ENCODE data around the gene TNS4. TPM values are rescaled to one million over a fixed set of nuclear protein-coding genes. Genes with fewer than 3 reads are reported as not detected.
A peak's percentile ranks its signal among the peaks of the same experiment; 100 is the strongest.

The TNS4 gene
- total and polyA plus RNA-seq, 2 of the 4 experiments (the other 2 are of a cell fraction), result not detected

DNA sequence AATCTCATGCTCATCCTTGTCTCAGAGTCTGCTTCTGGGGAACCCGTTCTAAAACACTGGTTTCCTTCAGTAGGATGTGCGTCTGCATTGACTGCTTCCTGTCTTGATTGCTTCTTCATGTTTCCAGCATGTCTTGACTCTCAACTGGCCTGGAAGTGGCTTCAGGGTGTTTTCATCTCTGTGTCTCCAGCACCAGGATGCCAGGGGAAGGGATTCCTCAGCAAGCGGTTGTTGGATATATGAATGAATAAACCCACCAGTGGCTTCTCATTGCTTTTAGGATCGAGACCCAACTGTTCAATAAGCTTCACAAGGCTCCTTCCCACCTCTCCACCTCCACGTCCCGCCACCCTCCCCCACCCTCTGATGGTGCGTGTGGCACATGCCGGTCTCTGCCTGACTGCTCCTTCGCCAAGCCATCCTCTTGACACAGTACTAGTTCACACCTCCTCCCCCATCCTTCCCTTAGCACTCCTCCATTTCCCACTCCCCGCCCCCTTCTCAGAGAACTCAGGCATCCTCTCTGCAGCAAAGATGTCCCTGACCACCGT, 14.1 kb upstream of the TNS4 start:
- POLR2A ChIA-PET (ENCODE audit: unreplicated experiment), result no interaction called here
- no TSS peak for BruUV-seq (replicated peaks)

More for the DNA sequence above, 14.1 kb upstream of the TNS4 start:
- no peak overlapping the region for H2AK9ac ChIP-seq (replicated peaks; ENCODE audit: low read depth, low read length, poor library complexity)
- DNase-seq (no peak), ATAC-seq (ENCODE audit: low read depth) (no peak)
- no peaks in the 10 kb centered on the region for H4K20me1 ChIP-seq (ENCODE audit: insufficient read depth, low read length)
- intact Hi-C loops (cut with micrococcal nuclease), result no loop called here
- no peaks in the 10 kb centered on the region for H3K36me3 ChIP-seq (ENCODE audit: control insufficient read depth, insufficient read depth, low read length)
- peak overlapping the region; percentile 47; the same call in 1 of the 2 replicates for H3K4ac ChIP-seq (ENCODE audit: low read depth, low read length)
- no peak overlapping the region for H3K23ac ChIP-seq (ENCODE audit: low read depth, low read length)
- CTCF ChIA-PET, result interaction anchor here (0.6 to 1.2 kb wide), 2 partner anchors 16 to 91 kb away, joined by 3 read pairs; no protein-coding TSS in a partner anchor
- H3K18ac ChIP-seq (ENCODE audit: low read depth, low read length), result no peak overlapping the region
- in situ Hi-C loops (cut with MboI; ENCODE audit: low sequenced_read_pairs), result no loop called here
- H3K79me1 ChIP-seq (ENCODE audit: low read depth in 1 of 2, low read length in 2 of 2), result peaks cover 2 to 7% of the 10 kb centered on the region in 2 experiments; a peak in 2 of 4 replicates
- peak overlapping the region; percentile 77 for H2AK5ac ChIP-seq (ENCODE audit: low read depth, low read length)
- H3K27ac ChIP-seq (ENCODE audit: insufficient read depth, low read length), result no peak overlapping the region
- H4K8ac ChIP-seq (ENCODE audit: low read depth in 2 of 2, low read length in 2 of 2), result no peak overlapping the region
- H4K91ac ChIP-seq (ENCODE audit: insufficient read depth, low read depth, low read length), result peak overlapping the region; percentile 32; the same call in 1 of the 2 replicates
- 0 out of 2 replicates have a peak overlapping the region, but pooled peaks have one; percentile 14 for H3K14ac ChIP-seq (replicated peaks; ENCODE audit: low read depth, low read length)
- no peak overlapping the region for H3K4me3 ChIP-seq (ENCODE audit: insufficient read depth, low read depth, low read length)
- TF ChIP-seq BHLHE40 (IDR thresholded peaks at IDR 0.05; ENCODE audit: low read depth, low read length) (no peak), RCOR1 (IDR thresholded peaks at IDR 0.05; ENCODE audit: insufficient replicate concordance, low read length) (no peak), MAFK (IDR thresholded peaks at IDR 0.05; ENCODE audit: low read depth, low read length) (no peak), CTCF (conservative IDR thresholded peaks at IDR 0.05; ENCODE audit: low read depth, low read length) (no peak), POLR2A (IDR thresholded peaks at IDR 0.05; ENCODE audit: low read depth, low read length) (no peak), MAZ (IDR thresholded peaks at IDR 0.05; ENCODE audit: borderline replicate concordance, low read depth, low read length) (no peak), CEBPB (IDR thresholded peaks at IDR 0.05; ENCODE audit: low read depth, low read length) (no peak), FOS (IDR thresholded peaks at IDR 0.05; ENCODE audit: low read depth, low read length) (no peak), MXI1 (IDR thresholded peaks at IDR 0.05; ENCODE audit: borderline replicate concordance, low read depth, low read length) (no peak), CHD1 (IDR thresholded peaks at IDR 0.05; ENCODE audit: low read depth, low read length) (no peak)
- TF ChIP-seq, protein P1, sequence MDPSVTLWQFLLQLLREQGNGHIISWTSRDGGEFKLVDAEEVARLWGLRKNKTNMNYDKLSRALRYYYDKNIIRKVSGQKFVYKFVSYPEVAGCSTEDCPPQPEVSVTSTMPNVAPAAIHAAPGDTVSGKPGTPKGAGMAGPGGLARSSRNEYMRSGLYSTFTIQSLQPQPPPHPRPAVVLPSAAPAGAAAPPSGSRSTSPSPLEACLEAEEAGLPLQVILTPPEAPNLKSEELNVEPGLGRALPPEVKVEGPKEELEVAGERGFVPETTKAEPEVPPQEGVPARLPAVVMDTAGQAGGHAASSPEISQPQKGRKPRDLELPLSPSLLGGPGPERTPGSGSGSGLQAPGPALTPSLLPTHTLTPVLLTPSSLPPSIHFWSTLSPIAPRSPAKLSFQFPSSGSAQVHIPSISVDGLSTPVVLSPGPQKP (IDR thresholded peaks at IDR 0.05; ENCODE audit: borderline replicate concordance, low read depth, low read length), result no peak
- H2BK15ac ChIP-seq (ENCODE audit: low read depth, low read length), result peak overlapping the region; percentile 68; the same call in 1 of the 3 replicates
- peak overlapping the region; percentile 29 for H2BK120ac ChIP-seq (ENCODE audit: low read depth, low read length)
- H3K27me3 ChIP-seq (ENCODE audit: control insufficient read depth, insufficient read depth, low read length), result no peaks in the 10 kb centered on the region
- WGBS, 2 experiments (ENCODE audit: extremely low coverage in 2 of 2, insufficient read length in 1 of 2), result 71% methylated on average over 7 of the region's 11 CpGs; no CpG with 5 or more reads in 1 of the 2 experiments
- H3K9ac ChIP-seq (ENCODE audit: low read depth, low read length), result no peak overlapping the region
- H4K5ac ChIP-seq (ENCODE audit: low read depth, low read length), result no peak overlapping the region
- no peaks in the 10 kb centered on the region for H3K9me3 ChIP-seq (ENCODE audit: control insufficient read depth, insufficient read depth, low read length)
- no peak overlapping the region for H3K4me2 ChIP-seq (ENCODE audit: low read depth, low read length)
- peak overlapping the region; percentile 34 for H2BK5ac ChIP-seq (ENCODE audit: low read depth, low read length, poor library complexity, severe bottlenecking)
- peak overlapping the region; percentile 8; the same call in 1 of the 2 replicates for H2BK20ac ChIP-seq (ENCODE audit: low read depth, low read length)
- no peak overlapping the region for H2AFZ ChIP-seq (replicated peaks; ENCODE audit: low read length, poor library complexity)
- dilution Hi-C loops (cut with HindIII; ENCODE audit: low sequenced_read_pairs, unreplicated experiment), result no loop called here
- peaks cover 32% of the 10 kb centered on the region for H3K9me1 ChIP-seq (ENCODE audit: insufficient read depth, low read length)
- H3K56ac ChIP-seq (ENCODE audit: extremely low read depth, insufficient read depth, low read length), result no peak overlapping the region
- H3K4me1 ChIP-seq (ENCODE audit: control insufficient read depth, insufficient read depth, low read length), result peaks cover 28% of the 10 kb centered on the region
